Measurements from ENCODE around the gene LAMB4.

DNA sequence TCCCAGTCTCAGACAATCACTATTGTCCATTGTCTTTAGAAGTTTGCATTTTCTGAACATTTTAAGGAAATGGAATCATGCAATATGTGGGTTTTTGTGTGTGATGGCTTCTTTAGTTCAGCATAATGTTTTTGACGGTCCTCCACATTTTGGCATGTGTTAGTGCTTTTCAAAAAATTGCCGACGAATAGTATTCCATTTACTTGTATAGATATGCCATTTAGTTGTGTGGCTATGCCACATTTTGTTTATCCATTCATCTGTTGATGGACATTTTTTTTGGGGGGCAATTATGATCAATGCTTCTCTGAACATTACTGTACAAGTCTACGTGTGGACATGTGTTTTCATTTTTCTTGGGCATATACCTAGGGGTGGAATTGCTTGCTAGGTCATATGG, 12.0 kb upstream of the LAMB4 start:
- no peak for TF ChIP-seq CTCF (IDR thresholded peaks at IDR 0.05)
- TF ChIP-seq EZH2 (IDR thresholded peaks at IDR 0.05; ENCODE audit: borderline replicate concordance, insufficient read depth, low read depth, low read length, poor library complexity, severe bottlenecking) = no peak
